Stimulated activated CD8-positive, alpha-beta memory T cell treated with anti-CD3 and anti-CD28 coated beads, Interleukin-2, amount 100 ng/mL, for 48 hours (primary cell): ENCODE data around the gene CCDC33.
"Not testable (repeated sequence)": the region's sequence is repeated elsewhere in the genome, so short reads cannot be mapped to it uniquely, and the experiment has no call there.

Source experiments
- DNase-seq, 2 donors: peaks; one replicate each; pipeline ENCODE4 v3.0.0-alpha.2; 2020; ENCODE audit warnings: low read depth in 2 of 2

The CCDC33 gene

DNA sequence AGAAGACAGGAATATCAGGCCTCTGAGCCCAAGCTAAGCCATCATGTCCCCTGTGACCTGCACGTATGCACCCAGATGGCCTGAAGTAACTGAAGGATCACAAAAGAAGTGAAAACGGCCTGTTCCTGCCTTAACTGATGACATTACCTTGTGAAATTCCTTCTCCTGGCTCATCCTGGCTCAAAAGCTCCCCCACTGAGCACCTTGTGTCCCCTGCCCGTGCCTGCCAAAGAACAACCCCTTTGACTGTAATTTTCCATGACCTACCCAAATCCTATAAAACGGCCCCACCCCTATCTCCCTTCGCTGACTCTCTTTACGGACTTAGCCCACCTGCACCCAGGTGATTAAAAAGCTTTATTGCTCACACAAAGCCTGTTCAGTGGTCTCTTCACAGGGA is 123.2 kb downstream of the CCDC33 start:
- DNase-seq: not testable (repeated sequence)

- not testable (repeated sequence) for DNase-seq
These were observed 124.7 kb downstream of the CCDC33 start for GRCh38 chr15:74360855-74361254.

DNA sequence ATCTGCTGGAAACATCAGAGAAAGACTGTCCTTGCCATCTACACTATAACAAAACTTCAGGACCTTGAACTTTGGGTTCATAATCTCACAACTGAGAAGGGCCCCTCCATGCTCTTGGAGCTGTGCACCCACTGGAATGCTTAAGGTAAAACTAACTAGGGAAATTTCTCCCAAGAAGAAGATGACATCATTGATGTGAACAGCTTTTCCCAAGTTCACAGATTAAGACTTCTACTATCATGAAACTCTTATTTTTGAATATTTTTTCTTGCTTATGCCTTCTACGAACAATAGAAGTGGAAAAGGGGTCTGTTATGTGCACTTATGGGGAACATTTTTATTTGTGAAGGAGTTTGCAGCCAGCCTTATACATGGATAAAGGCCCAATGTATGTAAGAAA is 126.4 kb downstream of the CCDC33 start:
- no peak for DNase-seq

GRCh38 chr15:74364936-74365597 is 128.9 kb downstream of the CCDC33 start:
- DNase-seq: no peak

DNA sequence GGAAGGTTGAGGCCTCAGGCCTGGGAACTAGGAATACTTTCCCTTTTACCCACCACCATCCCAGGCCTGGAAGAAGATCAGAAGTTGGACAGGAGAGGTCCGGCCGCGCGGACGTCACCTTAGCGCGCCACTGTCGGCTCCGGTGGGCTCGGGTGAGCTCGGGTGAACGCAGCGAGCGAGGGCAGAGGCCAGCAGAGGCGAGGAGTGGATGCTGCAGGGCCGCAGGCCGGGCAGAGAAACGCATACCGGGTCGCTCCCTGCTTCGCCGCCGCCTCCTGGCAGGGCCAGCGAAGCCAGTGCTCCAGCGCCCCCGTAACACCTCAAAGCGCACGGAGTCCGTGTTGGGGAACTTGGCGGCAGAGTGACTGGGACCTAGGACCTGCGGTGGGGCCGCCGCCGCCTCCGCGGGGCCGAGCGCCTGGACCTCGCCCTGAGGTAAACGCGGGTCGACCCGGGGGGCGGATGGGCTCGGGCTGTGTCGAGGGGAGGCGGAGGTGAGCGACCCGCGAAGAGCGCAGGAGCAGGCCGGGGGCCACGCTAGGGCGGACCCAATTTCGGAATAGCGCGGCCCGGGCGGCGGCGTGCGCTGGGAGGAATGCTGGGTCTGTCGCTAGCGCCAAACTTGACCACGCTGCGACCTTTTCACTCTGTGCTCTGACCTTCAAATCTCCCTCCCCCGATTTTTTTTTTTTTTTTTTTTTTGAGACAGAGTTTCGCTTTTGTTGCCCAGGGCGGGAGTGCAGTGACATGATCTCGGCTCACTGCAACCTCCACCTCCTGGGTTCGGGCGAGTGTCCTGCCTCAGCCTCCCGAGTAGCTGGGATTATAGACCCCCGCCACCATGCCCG is 129.7 kb downstream of the CCDC33 start:
- no peak for DNase-seq

- no peak for DNase-seq
These were observed 131.2 kb downstream of the CCDC33 start, which contains the start of gene CYP11A1 for GRCh38 chr15:74367296-74367854. TSS of gene CYP11A1 (minus strand) at chr15:74367646. CDS start at chr15:74367585, 61 bp downstream.

- DNase-seq: no peak
These were observed 132.0 kb downstream of the CCDC33 start for GRCh38 chr15:74368121-74368520.

DNA sequence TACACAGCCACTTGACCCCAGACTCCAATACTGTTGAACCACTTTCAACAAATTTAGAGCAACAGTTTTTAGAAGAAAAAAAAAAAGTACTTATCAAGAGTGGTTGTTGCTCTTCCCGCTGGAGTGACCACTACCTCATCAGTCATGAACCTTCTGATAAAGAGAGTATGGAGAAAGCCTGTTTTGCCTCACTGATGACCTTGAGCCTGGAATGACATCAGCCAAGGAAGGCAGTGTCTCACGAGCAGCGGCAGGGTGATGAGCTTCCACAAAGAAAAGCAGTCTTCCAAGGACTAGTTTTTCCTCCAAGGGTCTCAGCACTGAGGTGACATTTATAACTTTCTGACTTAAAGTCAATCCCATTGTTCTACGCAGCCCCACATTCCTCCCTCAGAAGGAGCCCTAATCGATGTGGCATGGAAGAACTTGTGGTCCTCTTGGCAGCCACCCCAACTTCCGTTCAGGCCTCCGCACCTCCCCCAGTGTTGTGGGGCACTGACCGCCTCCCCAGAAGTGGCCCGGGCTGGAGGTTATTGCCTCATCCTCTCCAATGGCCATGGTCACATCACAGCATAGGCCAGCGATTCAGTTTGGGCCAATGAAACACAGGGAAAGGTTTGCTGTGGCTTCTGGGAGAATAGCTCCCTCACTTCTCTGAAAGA is 133.1 kb downstream of the CCDC33 start:
- no peak for DNase-seq

DNA sequence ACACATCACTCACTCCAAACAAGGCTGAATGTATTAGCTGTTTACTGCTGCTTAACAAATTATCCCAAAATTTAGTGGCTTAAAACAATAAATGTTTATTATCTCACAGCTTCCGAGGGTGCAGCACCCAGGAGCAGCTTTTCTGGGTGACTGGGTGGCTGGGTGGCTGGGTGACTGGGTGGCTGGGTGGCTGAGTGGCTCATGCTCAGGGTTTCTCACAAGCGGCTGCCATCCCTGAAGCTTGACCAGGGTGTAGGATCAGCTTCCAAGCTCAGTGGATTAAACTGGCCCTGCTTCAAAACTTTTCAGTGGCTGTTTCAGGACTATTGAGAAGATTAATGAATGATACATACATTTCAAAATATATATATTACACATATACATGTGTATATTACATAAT is 133.6 kb downstream of the CCDC33 start:
- DNase-seq: no peak

DNA sequence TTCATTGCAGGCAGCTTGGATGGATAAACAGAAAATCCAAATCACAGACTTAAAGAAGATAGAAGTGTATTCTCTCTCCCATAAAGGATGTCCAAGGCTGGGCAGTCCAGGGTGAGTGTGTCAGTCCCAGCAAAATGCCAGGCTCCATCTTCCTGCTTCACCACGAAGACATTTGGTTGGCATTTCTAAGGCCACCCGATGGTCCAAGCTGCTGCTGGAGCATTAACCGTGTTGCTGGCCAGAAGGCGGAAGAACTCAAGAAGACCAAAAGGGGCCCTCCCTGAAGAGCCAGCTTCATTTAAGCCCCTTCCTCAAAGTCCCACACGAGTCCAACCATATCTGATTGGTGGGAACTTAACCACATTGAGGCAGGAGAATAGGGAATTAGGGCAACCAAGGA is 134.3 kb downstream of the CCDC33 start:
- no peak for DNase-seq

- no peak for DNase-seq
These were observed 137.0 kb downstream of the CCDC33 start for GRCh38 chr15:74373056-74373650.

DNA sequence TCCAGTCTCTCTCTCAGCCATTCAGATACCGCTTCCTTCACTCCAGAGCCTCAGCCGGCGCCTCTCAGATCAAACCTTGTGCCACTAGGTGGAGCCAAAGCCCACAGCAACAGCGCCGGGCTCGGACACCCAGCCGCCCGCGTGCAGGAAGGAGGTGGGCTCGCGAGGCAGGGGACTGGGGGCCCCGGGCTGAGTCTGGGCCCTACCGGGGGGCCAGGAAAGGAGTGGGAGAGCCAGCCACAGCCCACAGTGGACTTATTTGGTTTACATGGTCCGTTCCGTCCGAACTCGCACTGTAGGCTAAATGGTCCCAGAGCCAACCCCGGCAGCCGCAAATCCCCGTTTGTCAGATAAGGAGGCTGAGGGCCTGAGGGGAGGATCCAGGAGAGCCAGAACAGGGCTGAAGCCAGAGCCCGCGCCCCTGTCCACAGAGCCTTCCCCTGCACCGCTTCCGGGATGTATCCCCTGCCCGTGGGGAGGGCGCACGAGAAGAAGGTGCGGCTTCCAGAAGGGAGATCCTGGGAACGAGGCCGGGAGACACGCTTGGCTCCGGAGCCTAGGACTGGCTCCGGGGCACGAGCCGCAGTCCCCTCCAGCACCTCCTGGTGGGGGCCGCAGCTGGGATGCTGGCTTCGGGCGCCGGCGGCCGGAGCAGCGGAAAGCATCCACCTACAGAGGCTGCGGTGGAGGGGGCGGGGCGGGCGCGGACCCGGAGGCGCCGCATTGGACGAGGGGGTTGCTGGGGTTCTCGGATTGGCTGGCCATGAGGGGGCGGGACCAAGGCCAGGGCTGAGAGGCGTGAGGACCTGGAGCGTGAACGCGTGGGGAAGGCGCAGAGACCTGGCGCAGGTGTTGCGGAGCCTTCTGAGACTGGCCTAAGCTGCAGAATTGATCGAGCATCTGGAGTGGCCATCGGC is 137.9 kb downstream of the CCDC33 start:
- DNase-seq: peak; percentile 94

DNA sequence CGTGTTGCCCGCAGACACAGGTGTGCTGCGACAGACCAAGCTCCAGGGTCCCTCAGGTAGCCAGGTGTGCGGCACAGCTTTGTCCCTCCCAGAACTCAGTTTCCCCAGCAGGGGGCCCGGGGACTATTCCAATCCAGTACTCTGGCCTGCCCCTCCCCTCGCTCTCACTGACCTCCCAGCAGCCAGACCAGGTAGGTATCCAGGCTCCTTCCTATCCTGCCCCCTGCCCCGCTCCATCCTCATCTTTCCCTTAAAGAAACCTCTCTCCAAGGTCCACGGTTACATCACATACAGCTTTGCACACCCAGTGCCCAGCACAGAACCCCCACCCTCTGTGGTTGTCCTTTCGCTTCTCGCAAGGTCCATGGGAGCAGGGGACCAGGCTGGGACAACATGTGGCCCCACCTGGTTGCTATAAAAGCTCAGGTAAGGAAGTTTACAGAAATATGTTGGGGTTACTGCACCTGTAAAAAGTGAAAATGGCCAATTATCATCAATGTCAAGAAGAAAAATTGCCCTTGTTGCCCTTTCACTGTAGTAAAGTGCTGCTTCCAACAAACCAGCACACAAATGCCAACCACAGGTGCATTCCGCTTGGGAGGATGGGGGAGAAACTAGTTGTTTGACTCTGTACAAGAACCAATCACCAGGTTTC is 138.6 kb downstream of the CCDC33 start:
- no peak for DNase-seq

DNA sequence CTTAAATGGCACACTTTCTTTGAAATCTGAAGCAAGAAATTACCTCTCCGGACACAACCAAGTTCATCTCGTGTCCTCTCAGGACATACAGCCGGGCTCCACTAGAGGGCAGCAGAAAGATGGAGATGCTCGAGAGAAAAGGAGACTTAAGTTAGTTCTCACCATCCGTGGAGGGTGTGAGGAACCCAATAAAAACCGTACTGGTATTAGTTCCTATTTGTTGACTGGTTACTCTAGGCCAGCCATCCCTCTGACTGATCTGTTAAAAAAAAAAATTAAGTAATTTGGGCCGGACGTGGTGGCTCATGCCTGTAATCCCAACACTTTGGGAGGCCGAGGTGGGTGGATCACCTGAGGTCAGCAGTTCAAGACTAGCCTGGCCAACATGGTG is 139.2 kb downstream of the CCDC33 start:
- DNase-seq: peak; percentile 72 to 78

- DNase-seq: no peak
These were observed 140.1 kb downstream of the CCDC33 start for GRCh38 chr15:74376226-74376625.

GRCh38 chr15:74376825-74377581 is 140.9 kb downstream of the CCDC33 start:
- DNase-seq: no peak

DNA sequence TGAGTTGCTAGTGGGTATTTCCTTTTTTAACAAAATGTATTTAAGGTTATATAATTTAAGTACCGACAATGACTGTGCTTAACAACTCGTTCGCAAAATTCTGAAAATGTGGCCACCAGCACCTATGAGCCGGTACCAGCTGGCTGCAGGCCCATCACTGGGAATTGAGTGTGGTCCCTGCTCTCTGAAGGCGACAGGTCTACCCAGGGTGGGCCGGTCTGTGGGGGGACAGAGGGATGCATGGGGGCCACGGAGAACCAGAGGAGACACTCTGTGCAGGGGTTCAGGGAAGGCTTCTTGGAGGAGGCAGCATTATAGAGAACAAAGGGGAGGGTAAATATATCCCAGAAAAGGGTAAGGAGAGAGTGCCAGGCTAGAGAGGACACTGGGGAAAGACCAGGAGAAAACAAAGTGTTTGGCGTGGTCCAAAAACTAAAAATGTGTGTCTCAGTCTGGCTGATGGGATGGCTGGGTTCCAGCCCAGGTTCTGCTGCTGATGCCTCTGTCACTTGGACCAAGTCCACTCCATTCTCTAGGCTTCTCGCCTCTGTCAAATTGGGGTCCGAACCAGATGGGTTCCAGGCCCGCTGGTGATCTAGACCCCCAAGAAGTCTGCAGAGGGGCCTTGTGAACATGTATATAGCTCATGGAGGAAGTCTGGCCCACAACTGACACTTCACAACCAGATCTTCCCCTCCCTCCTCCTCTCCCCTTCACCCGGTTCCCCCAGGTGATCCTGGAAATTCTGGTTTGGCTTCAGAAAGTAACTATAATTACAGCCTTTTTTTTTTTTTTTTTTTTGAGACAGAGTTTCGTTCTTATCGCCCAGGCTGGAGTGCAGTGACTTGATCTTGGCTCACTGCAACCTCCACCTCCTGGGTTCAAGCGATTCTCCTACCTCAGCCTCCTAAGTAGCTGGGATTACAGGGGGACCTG is 142.0 kb downstream of the CCDC33 start:
- no peak for DNase-seq

- DNase-seq: peak in 1 of 2 donors; percentile 70
These were observed 142.7 kb downstream of the CCDC33 start for GRCh38 chr15:74378848-74379247.
